NCI-H2227 (cell line): ENCODE results near the gene TLE1.
"Not testable (repeated sequence)": the region's sequence is repeated elsewhere in the genome, so short reads cannot be mapped to it uniquely, and the experiment has no call there.

Source experiments
- DNase-seq: peaks from one replicate; lab custom pipeline; 2025; ENCODE audit not compliant: unreplicated experiment; lab: John Stamatoyannopoulos, UW

TLE1 gene

GRCh38 chr9:81653240-81653639 is 36.1 kb downstream of the TLE1 start:
- DNase-seq = no peak

GRCh38 chr9:81652058-81652687 is 37.2 kb downstream of the TLE1 start:
- DNase-seq = no peak

GRCh38 chr9:81650586-81651515 is 38.5 kb downstream of the TLE1 start:
- no peak for DNase-seq

GRCh38 chr9:81649475-81650240 is 39.7 kb downstream of the TLE1 start:
- DNase-seq = peak; percentile 79

GRCh38 chr9:81648891-81649290 is 40.5 kb downstream of the TLE1 start:
- no peak for DNase-seq

- DNase-seq = no peak
Observed at GRCh38 chr9:81646337-81646736, 43.0 kb downstream of the TLE1 start.

- DNase-seq = not testable (repeated sequence)
Observed at GRCh38 chr9:81644513-81644912, 44.8 kb downstream of the TLE1 start.

- DNase-seq = no peak
Observed at GRCh38 chr9:81637276-81637675, 52.1 kb downstream of the TLE1 start.

GRCh38 chr9:81636255-81636599 is 53.1 kb downstream of the TLE1 start:
- DNase-seq = no peak

- no peak for DNase-seq
Observed at GRCh38 chr9:81635521-81636254, 53.7 kb downstream of the TLE1 start.

- no peak for DNase-seq
Observed at GRCh38 chr9:81634915-81635516, 54.3 kb downstream of the TLE1 start.

- no peak for DNase-seq
Observed at GRCh38 chr9:81633952-81634854, 55.1 kb downstream of the TLE1 start.

- no peak for DNase-seq
Observed at GRCh38 chr9:81632599-81632998, 56.7 kb downstream of the TLE1 start.

- no peak for DNase-seq
Observed at GRCh38 chr9:81631218-81631745, 58.1 kb downstream of the TLE1 start.

- no peak for DNase-seq
Observed at GRCh38 chr9:81629440-81629839, 59.9 kb downstream of the TLE1 start.

- DNase-seq = no peak
Observed at GRCh38 chr9:81628897-81629296, 60.5 kb downstream of the TLE1 start.

- no peak for DNase-seq
Observed at GRCh38 chr9:81627481-81627880, 61.9 kb downstream of the TLE1 start.

GRCh38 chr9:81626511-81626910 is 62.8 kb downstream of the TLE1 start:
- no peak for DNase-seq

GRCh38 chr9:81625969-81626368 is 63.4 kb downstream of the TLE1 start:
- no peak for DNase-seq
